HEK293T (cell line): ENCODE results near the gene STON2.

Experiments
- BHLHE40 ChIP-seq: fragments of 450-650 bp; IDR thresholded peaks from 2 replicates; pipeline ENCODE4 v1.6.1; 2016; ENCODE audit warnings: mild to moderate bottlenecking, moderate library complexity, borderline replicate concordance
- ELF4 ChIP-seq: fragments of 450-650 bp; IDR thresholded peaks from 2 replicates; pipeline ENCODE4 v1.6.1; 2017; ENCODE audit warnings: antibody characterized with exemption
- FOXK2 ChIP-seq: fragments of 450-650 bp; IDR thresholded peaks from 2 replicates; pipeline ENCODE4 v1.6.1; 2016; ENCODE audit warnings: mild to moderate bottlenecking
- FOXM1 ChIP-seq: fragments of 450-650 bp; IDR thresholded peaks from 2 replicates; pipeline ENCODE4 v1.6.1; 2017; ENCODE audit warnings: mild to moderate bottlenecking, borderline replicate concordance
- HDGF ChIP-seq: fragments of 450-650 bp; IDR thresholded peaks from 2 replicates; pipeline ENCODE4 v1.6.1; 2017; ENCODE audit warnings: antibody characterized with exemption, borderline replicate concordance
- L3MBTL2 ChIP-seq: fragments of 450-650 bp; conservative IDR thresholded peaks from 2 replicates; pipeline ENCODE4 v1.6.1; 2016; ENCODE audit warnings: mild to moderate bottlenecking
- LEF1 ChIP-seq: fragments of 450-650 bp; IDR thresholded peaks from 2 replicates; pipeline ENCODE4 v1.6.1; 2017; ENCODE audit warnings: mild to moderate bottlenecking, borderline replicate concordance
- NFRKB ChIP-seq: fragments of 450-650 bp; IDR thresholded peaks from 2 replicates; pipeline ENCODE4 v1.6.1; 2016; ENCODE audit warnings: mild to moderate bottlenecking, moderate library complexity
- SP1 ChIP-seq: fragments of 450-650 bp; IDR thresholded peaks from 2 replicates; pipeline ENCODE4 v1.6.1; 2017
- SUZ12 ChIP-seq: fragments of 450-650 bp; IDR thresholded peaks from 2 replicates; pipeline ENCODE4 v1.6.1; 2016; ENCODE audit warnings: mild to moderate bottlenecking
- TARDBP ChIP-seq: fragments of 450-650 bp; IDR thresholded peaks from 2 replicates; pipeline ENCODE4 v1.6.1; 2016
- ZNF384 ChIP-seq: fragments of 450-650 bp; IDR thresholded peaks from 2 replicates; pipeline ENCODE4 v1.6.1; 2016
- TF ChIP-seq, protein P1 (sequence below): fragments of 450-650 bp; IDR thresholded peaks from 2 replicates; pipeline ENCODE4 v1.6.1; 2016

DNA sequence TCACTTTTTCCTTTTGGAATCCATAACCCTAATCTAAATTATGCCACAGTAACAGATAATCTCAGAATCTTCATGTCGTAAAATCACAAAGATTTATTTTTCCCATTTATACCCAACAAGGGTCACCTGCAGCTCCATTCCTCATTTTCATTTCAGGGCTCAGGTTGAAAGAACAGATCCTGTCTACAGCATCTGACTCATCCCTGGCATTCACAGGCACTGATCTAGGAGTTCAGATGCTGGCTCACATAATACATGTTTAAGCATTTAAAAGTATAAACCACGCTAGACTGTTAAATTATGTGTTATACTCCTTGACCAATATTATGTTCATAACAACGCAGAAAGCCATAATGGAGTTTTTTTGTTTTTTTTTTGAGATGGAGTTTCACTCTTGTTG lies 58.3 kb downstream of the STON2 start:
- TF ChIP-seq HDGF (no peak), SP1 (no peak), L3MBTL2 (no peak), BHLHE40 (no peak), NFRKB (no peak), FOXM1 (no peak), SUZ12 (no peak), LEF1 (no peak), FOXK2 (no peak), ZNF384 (no peak), TARDBP (no peak), ELF4 (no peak)
- TF ChIP-seq, protein P1, sequence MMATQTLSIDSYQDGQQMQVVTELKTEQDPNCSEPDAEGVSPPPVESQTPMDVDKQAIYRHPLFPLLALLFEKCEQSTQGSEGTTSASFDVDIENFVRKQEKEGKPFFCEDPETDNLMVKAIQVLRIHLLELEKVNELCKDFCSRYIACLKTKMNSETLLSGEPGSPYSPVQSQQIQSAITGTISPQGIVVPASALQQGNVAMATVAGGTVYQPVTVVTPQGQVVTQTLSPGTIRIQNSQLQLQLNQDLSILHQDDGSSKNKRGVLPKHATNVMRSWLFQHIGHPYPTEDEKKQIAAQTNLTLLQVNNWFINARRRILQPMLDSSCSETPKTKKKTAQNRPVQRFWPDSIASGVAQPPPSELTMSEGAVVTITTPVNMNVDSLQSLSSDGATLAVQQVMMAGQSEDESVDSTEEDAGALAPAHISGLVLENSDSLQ, result no peak
